Colon (tissue), 2 donors: ENCODE data around the gene OR5A1.
"Not testable (repeated sequence)": the region's sequence is repeated elsewhere in the genome, so short reads cannot be mapped to it uniquely, and the experiment has no call there.

Experiments
- FAIRE-seq: peaks from 2 replicates; lab custom pipeline; 2012; peaks lifted over from hg19 to GRCh38; lab: Jason Lieb, UNC
- donor health status: control.
- donor health status: control.

The OR5A1 gene

DNA sequence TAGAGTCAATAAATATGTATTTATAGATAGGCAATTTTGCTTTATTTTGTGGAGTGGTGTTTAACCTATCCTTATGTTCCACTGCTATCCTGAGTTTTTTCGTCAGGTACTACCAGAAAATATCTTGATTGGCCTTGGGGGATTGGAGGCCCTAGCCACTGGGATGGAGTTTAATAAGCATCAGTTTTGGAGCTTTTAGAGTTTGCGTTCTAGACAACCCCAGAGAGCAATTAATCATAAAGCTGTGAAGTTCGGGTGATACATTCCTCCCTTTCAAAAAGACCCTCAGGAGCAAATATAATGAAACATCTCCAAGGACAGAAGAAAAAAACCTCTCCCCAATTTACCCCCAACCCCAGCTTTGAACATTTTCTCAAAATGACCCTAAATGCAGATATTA is at the start of gene OR5A1:
Gene OR5A1 (plus strand): TSS at position 301 of the 400 bp plus-strand sequence. CDS start 6,700 bp downstream, outside the sequence.
- no peak for FAIRE-seq

DNA sequence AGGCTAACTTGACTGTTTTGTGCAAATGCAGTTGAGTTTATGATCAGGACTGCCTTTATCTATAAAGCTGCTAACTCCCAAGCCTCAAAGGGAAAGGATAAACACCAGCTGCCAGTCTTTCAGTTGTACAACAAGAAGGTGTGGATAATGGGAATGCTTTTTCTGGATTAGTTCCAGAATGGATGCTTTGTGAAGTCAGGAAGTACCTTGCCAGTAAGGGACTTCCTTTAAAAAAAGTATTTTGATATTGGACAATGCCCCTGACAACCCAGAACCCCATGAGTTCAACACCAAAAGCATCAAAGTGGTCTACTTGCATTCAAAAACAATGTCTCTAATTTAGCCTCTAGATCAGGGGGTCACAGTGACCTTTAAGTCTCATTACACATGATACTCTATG is 42.1 kb upstream of the OR5A1 start:
- FAIRE-seq = no peak

- no peak for FAIRE-seq
Measured at GRCh38 chr11:59400461-59401261, 35.6 kb upstream of the OR5A1 start.

DNA sequence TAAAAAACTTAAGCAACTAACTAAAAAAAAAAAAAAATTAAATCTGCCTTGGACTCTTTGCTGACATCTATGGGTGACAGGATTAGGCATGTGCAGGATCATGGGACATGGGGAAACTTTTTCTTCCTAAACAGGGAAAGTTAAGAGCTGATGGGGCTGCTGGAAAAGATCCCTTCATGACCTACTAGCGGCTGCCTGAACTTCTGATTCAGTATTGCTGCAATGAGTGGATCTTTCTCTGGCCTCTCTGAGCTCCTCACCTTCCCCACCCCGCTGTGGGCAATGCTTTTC is 35.1 kb upstream of the OR5A1 start:
- FAIRE-seq = no peak

GRCh38 chr11:59403546-59403945 is 32.7 kb upstream of the OR5A1 start:
- no peak for FAIRE-seq

DNA sequence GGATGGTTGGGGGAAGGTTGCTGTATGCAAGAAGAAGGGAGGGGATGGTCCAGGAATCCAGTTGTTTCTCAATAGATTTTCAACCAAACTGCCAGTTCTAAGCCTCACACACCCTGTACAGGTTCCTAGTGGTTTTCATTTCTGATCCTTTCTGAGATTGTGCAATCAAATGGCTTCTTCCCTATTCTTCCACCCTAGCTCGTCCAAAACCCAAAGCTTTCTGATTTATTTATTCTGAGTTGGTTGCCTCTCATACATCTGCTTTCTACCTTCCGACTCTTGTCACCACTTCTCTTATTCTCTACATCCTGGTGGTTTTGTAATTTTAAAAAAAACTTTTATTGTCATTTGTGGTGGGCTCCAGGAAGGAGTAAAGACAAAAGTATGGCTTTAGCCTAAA is 22.6 kb upstream of the OR5A1 start:
- FAIRE-seq = no peak

GRCh38 chr11:59415111-59415510 is 21.2 kb upstream of the OR5A1 start:
- no peak for FAIRE-seq

GRCh38 chr11:59416613-59417012 is 19.7 kb upstream of the OR5A1 start:
- FAIRE-seq = no peak

DNA sequence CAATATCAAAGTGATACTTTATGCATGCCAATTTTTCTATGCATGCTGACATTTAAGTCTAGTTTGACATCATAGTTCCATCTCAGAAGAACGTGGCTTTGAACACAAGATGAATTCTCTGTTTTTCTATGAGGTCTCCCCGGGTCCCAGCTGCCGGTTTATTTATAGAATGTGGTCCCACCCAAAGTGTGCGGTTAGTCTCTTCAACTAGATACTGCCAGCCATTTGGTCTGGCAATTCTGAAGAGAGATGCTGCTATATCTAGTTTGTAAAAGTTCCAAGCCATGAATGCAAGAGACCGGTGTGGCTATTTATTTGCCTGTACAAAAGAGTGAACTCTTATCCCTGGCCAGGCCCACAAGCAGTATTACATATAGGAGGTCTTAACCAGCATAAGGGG is 19.2 kb upstream of the OR5A1 start:
- FAIRE-seq = no peak

- no peak for FAIRE-seq
Measured at GRCh38 chr11:59418156-59418555, 18.1 kb upstream of the OR5A1 start.

DNA sequence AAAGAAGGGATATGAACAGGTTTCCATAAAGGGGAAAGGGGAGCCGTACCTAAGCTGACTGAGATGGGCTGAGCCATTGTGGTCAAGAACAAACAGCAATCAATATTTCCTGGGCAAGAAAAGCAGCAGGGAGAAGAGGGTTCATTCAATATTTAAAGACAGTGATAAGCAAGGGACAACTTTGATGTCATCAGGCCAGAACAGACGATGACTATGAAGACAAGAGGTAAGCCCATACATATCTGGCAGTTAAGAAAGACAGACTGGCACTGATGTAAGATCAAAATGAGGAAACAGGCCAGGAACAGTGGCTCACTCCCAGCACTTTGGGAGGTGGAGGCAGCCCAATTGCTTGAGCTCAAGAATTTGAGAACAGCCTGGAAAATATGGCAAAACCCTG is 12.4 kb upstream of the OR5A1 start:
- FAIRE-seq = no peak

- FAIRE-seq = no peak
Measured at GRCh38 chr11:59425131-59425530, 11.1 kb upstream of the OR5A1 start.

GRCh38 chr11:59426361-59427067 is 9.8 kb upstream of the OR5A1 start, which contains the start of gene OR5A2:
OR5A2 (minus strand) TSS chr11:59426413; CDS start chr11:59422953, 3,460 bp downstream.
- FAIRE-seq = no peak

- no peak for FAIRE-seq
Measured at GRCh38 chr11:59427068-59427382, 9.2 kb upstream of the OR5A1 start.

GRCh38 chr11:59429924-59430516 is 6.2 kb upstream of the OR5A1 start:
- FAIRE-seq = no peak

GRCh38 chr11:59437770-59438169 is 1.5 kb downstream of the OR5A1 start:
- FAIRE-seq = no peak

- not testable (repeated sequence) for FAIRE-seq
Measured at GRCh38 chr11:59445624-59446023, 9.4 kb downstream of the OR5A1 start.

- FAIRE-seq = no peak
Measured at GRCh38 chr11:59448484-59448883, 12.2 kb downstream of the OR5A1 start.

- FAIRE-seq = no peak
Measured at GRCh38 chr11:59456661-59457060, 20.4 kb downstream of the OR5A1 start, which contains the start of gene OR4D6. OR4D6 (plus strand) TSS chr11:59456961; CDS start chr11:59456961, 0 bp downstream.

- no peak for FAIRE-seq
Measured at GRCh38 chr11:59459916-59460315, 23.6 kb downstream of the OR5A1 start.

DNA sequence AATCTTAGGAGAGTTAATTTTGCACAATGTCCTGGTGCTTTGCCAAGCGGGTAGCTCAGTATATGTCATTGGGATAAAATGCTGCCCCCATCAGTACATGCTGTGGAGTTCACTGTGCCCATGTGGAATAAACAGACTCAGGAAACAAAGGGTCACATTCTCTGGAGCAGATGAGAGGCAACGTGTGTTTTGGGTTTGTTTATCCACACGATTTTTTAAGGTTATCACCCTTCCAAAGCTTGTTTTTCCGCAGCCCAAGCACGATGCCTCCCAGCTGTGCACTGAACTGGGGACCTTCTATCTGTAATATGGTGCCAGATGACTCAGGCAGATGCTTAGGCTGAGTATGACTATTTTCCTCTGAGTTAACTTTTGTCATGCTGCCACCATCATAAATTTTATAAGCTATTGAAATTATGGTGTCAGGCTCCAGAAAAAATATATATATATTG is 26.9 kb downstream of the OR5A1 start:
- no peak for FAIRE-seq

- FAIRE-seq = no peak
Measured at GRCh38 chr11:59473015-59473414, 36.7 kb downstream of the OR5A1 start, which contains the start of gene OR4D10. OR4D10 (plus strand) TSS chr11:59473315; CDS start chr11:59477430, 4,115 bp downstream.

DNA sequence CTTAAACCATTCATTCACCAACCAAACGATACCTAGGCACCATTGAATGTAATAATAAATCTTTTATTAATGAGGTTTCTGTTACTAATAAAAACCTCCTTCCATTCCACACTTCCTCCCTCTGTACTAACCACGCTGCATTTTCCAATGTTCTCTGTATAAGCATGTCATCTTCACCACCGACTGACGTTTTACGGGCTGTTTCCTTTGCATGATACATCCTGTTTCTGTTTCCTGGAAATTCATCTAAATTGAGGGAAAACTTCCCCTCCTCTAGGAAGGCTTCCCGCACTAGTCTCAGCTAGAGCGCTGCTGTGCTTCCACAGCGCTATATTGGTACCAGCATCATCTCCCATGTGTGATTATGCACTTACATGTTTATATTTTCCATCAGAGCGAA is 38.9 kb downstream of the OR5A1 start:
- no peak for FAIRE-seq
